H1 (cell line): ENCODE measurements around the gene EGLN3. TPM values are rescaled to one million over a fixed set of nuclear protein-coding genes. Genes with fewer than 3 reads are reported as not detected.

Experiments used
- MAFK ChIP-seq: IDR thresholded peaks from 2 replicates; pipeline ENCODE4 v1.6.1; 2012; ENCODE audit warnings: low read depth, mild to moderate bottlenecking, improper control_type of control experiment, low read length
- polyA plus RNA-seq, 7 experiments: library from polyadenylated mRNA; depleted of rRNA in 3 of 7; stranded (reverse) in 5 of 7; unstranded in 2 of 7; fragments of >200 nt in 5 of 7; fragments of 200-250 nt in 2 of 7; gene quantifications; 1 replicate in 5 of 7; 2 replicates in 1 of 7; 4 replicates in 1 of 7; pipeline versions ENCODE4 v1.2.1 to v1.2.3, GENCODE V29; 2011 to 2013; ENCODE audit warnings: missing spikeins in 2 of 7, mixed read lengths in 2 of 7
- total RNA-seq: library from RNA; stranded (reverse); fragmentation: NEBNext Ultra II Directional; extraction: Animal tissue kit (Norgen Biotek cat#: 25700); gene quantifications from 2 replicates; pipeline ENCODE4 v1.2.1, GENCODE V29; 2021

Gene EGLN3
- total and polyA plus RNA-seq, 2 of the 8 experiments (the other 6 are each of a cell fraction or from before 2014, with no cell fraction given), result 10.6 to 27.3 TPM

- no peak for TF ChIP-seq MAFK
Measured at GRCh38 chr14:33925946-33926345, 24.9 kb downstream of the EGLN3 start (continued).
